Esophagus squamous epithelium (tissue), 4 donors: Measurements from ENCODE around the gene SVOPL.

ENCODE experiments used
- CTCF ChIP-seq, 6 experiments: fragments of 450-650 bp in 4 of 6; fragments of 200-600 bp in 2 of 6; sonication (generic) in 2 of 6; IDR thresholded peaks; one replicate each; pipeline ENCODE4 v1.5.1; 2016 to 2019; ENCODE audit warnings: antibody characterized with exemption in 6 of 6, mild to moderate bottlenecking in 4 of 6, moderate library complexity in 4 of 6
- POLR2A ChIP-seq, 4 donors: fragments of 450-650 bp; IDR thresholded peaks; one replicate each; pipeline ENCODE4 v1.6.1; 2017; ENCODE audit warnings: antibody characterized with exemption in 4 of 4, mild to moderate bottlenecking in 4 of 4, moderate library complexity in 3 of 4

DNA sequence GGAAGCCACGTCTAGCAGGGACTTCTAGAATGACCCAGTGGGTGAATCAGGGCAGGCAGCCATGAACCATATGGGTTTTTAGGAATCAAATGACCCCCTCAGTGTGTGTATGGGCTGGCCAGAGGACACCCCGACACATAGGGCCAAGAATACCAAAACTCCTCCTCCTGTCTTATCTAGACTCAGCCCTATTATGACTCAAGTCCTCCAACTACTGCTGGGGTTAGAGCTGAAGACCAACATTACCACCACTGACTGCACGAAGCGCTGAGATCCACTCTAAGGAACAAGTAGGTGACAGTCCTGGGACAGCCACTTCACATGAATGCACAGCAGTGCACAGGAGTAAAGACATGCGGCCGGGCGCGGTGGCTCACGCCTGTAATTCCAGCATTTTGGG is 11.5 kb upstream of the SVOPL start:
- TF ChIP-seq CTCF (IDR thresholded peaks at IDR 0.05) (no peak), POLR2A (IDR thresholded peaks at IDR 0.05) (no peak)
